NCI-H446 (cell line): ENCODE data around the gene TSPAN2.
"Not testable (repeated sequence)": the region's sequence is repeated elsewhere in the genome, so short reads cannot be mapped to it uniquely, and the experiment has no call there.

ENCODE experiments used
- DNase-seq, 2 experiments: peaks; one replicate each; lab custom pipeline; 2025; lab: John Stamatoyannopoulos, UW

Gene TSPAN2

DNA sequence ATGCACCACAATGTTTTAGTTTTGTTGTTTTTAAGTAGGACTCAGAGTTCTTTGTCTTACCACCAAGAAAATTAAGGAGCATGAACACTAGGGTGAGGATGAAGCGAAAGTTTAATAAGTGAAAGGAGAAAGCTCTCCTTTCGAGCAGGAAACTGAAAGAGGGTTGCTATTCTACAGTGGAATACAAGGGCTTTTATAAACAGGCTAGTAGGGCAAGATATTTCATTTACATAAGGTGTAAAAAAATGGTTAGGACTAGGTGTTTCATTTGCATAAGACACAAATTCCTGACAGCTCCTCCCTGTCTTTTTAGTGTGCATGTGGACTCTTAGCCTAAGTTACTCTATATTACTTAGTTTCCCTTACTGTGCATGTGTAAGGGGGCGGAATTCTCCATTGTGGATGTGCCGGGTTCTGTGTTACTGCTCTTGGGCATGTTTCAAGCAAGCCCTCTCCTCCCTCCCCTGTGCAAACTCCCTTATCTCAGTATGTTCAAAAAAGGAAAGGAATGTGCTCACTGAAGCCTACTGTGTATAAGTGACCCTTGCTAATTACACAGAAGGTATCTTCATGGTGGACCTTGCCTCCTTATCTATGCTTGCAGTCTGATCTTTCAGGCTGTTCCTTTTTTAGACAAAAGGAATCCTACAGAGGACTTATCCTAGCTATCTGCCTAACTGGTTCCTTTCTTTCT is 52.3 kb downstream of the TSPAN2 start:
- no peak for DNase-seq

DNA sequence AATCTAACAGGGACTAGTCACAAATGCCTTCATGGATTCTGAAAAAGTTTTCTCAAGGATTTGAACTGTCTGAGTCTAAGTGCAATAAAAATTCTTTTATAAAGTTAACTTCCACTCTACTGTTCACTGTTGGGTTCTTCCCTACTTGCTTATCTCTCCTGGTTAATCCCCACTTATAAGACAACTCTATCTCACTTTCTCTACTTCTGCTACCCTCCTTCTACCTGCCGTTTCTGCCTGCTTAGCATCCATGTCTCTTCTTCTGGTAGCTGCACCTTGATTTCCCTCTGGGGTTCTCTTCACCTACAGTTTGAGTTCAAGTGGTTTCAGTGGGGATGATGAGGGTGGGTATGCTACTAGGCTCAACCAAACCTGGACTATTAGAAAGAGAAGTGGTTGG is 53.7 kb downstream of the TSPAN2 start:
- no peak for DNase-seq

DNA sequence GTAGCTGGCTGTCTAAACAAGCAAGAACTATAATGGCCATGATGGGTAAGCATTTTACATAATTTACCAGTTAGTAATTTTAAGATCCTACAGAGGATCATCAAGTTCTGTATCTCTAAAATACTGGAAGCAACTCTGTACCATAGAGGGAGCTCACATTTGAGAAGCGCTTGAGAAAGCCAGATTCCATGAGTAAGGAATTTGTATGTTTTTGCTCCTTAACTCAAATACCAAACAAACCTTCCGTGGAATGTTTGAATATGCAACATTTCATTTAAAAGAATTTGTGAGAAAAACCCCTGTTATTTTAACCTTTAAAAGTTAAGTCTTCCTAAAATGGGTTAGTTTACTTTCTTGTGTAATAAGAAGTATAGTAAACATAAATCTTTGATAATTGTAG is 57.7 kb downstream of the TSPAN2 start:
- no peak for DNase-seq

DNA sequence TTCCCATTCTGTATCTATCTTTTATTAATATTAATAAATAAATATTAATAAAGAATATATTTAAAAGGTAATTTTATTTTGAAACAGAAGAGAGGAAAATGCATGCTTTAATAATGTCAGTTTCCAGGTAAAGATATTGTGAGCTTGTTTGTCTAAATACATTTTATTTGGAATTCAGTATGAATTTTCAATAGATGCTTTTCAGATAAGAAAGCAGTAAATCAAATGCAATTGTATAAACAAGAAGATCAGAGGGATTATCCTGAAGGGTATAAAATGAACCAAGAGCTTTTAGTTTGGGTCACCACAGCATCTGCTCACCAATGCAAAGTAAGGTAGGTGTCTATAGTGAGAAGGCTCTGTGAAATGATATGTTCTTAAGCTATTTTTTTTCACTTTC is 59.8 kb downstream of the TSPAN2 start, which contains the start of gene TSHB:
Gene TSHB, plus strand, starts transcription at position 301 of the 400 bp plus-strand sequence. CDS start 3,537 bp downstream, outside the sequence.
- no peak for DNase-seq

DNA sequence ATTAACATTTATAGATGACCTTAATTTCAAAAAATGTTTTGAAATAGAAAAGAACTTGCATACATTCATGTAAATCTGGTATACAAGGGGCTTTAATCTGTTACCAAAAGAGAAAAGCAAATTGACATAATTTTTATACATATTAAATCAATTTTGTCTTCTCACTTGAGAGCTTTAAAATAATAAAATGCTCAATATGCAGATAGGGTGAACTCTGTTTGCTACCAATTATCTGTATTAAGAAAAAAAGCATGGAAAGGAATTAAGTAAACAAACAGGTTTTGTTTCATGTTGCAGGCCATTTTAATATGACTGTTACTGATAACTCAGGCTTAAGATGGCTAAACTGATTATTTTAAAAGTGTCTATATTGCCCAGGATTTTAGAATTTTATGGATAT is 65.7 kb downstream of the TSPAN2 start:
- DNase-seq, result no peak

DNA sequence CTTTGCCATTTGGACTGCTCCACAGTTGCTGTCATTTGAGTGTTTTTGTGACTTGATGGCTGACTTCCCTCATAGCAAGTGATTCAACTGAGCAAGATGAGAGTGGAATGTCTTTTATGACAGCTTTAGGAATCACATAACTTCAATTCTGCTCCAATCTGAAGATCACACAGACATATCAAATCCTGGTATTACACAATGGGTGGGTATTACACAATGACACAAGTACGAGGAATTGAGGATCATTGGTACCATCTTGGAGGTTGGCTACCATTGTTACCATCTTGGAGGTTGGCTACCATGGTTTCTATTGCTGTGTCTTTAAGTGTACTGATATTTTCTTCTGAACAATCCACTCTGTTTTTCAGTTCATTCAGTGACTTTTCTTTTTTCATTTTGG is 68.2 kb downstream of the TSPAN2 start:
- no peak for DNase-seq

DNA sequence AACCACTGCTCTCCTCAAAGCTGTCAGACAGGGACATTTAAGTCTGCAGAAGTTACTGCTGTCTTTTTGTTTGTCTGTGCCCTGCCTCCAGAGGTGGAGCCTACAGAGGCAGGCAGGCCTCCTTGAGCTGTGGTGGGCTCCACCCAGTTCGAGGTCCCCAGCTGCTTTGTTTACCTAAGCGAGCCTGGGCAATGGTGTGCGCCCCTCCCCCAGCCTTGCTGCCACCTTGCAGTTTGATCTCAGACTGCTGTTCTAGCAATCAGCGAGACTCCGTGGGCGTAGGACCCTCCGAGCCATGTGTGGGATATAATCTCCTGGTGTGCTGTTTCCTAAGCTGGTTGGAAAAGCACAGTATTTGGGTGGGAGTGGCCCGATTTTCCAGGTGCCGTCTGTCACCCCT is 69.8 kb downstream of the TSPAN2 start:
- not testable (repeated sequence) for DNase-seq

DNA sequence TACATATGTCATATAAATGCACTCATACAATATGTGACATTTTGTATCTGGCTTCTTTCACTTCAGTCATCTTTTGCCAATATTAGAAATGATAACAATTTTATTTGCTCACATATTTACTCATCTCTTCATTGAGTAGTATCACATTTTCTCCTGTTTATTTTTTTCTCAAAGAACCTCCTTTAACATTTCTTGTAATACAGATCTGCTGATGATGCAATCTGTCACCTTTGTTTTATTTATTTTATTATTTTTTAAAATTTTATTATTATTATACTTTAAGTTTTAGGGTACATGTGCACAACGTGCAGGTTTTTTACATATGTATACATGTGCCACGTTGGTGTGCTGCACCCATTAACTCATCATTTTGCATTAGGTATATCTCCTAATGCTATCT is 75.5 kb downstream of the TSPAN2 start:
- no peak for DNase-seq

DNA sequence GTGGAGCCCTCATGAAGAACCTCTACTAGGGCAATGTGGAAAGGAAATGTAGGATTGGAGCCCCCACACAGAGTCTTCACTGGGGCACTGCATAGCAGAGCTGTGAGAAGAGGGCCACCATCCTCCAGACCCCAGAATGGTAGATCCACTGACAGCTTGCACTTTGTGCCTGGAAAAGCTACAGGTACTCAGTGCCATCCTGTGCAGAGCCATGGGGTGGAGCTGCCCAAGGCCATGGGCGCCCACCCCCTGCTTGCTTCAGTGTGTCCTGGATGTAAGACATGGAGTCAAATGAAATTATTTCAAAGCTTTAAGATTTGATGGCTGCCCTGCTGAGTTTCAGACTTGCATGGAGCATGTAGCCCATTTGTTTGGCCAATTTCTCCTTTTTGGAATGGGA is 76.9 kb downstream of the TSPAN2 start:
- no peak for DNase-seq

DNA sequence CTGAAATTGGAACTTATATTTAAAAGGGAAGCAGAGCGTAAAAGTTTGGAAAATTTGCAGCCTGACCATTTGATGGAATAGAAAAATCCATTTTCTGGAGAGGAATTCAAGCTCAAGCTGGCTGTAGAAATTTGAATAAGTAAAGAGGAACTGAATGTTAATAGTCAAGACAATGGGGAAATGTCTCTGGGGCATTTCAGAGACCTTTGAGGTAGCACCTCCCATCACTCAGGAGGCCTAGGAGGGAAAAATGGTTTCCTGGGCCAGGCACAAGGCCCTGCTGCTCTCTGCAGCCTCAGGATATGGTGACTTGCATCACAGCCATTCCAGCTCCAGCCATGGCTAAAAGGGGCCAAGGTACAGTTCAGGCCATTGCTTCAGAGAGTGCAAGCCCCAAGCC is 77.3 kb downstream of the TSPAN2 start:
- DNase-seq, result no peak

DNA sequence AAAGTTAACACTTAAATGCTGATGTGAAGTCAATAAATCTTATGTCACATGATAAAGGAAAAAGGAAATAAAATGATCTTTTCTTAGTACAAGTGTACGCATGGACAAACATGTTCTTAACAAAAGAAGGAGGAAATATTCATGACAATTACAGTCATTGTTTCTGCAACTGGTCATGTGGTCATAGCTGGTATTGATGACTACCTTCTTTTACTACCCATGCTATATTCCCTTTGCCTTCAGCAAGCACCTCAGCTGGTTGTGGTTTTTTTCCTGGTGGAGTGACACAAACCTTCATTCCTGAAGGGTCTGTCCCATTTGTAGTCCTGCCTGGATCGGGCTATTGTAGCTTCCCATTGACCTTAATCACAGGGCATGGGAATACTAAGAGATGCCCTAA is 83.1 kb downstream of the TSPAN2 start:
- DNase-seq, result no peak
